GM12865 (cell line): ENCODE results near the gene KLHL40.

Experiments used
- DNase-seq: peaks from one replicate; pipeline ENCODE4 v3.0.0; 2010; ENCODE audit warnings: low read depth
- H3K4me3 ChIP-seq: 2 replicates; pipeline ENCODE4 v1.5.1; 2011; ENCODE audit warnings: mild to moderate bottlenecking, low read depth, low read length, control low read depth
- CTCF ChIP-seq: IDR thresholded peaks from 2 replicates; pipeline ENCODE4 v1.5.1; 2011; ENCODE audit warnings: low read length, control low read depth, low read depth, inconsistent platforms; ENCODE audit not compliant: insufficient read depth; ENCODE audit errors: missing control alignments

The KLHL40 gene

GRCh38 chr3:42653303-42653559 lies 32.1 kb upstream of the KLHL40 start:
- no peak overlapping the region for H3K4me3 ChIP-seq
- TF ChIP-seq CTCF, result no peak
- DNase-seq, result no peak

GRCh38 chr3:42653560-42654330 lies 31.6 kb upstream of the KLHL40 start, which contains the start of gene ZBTB47:
ZBTB47 (plus strand) TSS chr3:42653697; CDS start chr3:42658356, 4,659 bp downstream.
- peak within 1 kb of the TSS; percentile 34 for H3K4me3 ChIP-seq
- TF ChIP-seq CTCF, result no peak
- DNase-seq, result no peak

GRCh38 chr3:42654331-42655201 lies 30.8 kb upstream of the KLHL40 start:
- no peak for TF ChIP-seq CTCF
- DNase-seq, result no peak
- H3K4me3 ChIP-seq, result peak overlapping the region; percentile 34

- no peak overlapping the region for H3K4me3 ChIP-seq
- no peak for TF ChIP-seq CTCF
- no peak for DNase-seq
These were observed 29.9 kb upstream of the KLHL40 start for GRCh38 chr3:42655331-42655888.

- H3K4me3 ChIP-seq, result no peak overlapping the region
- TF ChIP-seq CTCF, result no peak
- no peak for DNase-seq
These were observed 29.2 kb upstream of the KLHL40 start for GRCh38 chr3:42655980-42656679.

- DNase-seq, result no peak
- H3K4me3 ChIP-seq, result no peak overlapping the region
- TF ChIP-seq CTCF, result no peak
These were observed 28.4 kb upstream of the KLHL40 start for GRCh38 chr3:42656680-42657610.
